H9 (cell line): ENCODE results near the gene UBAC2. TPM values are rescaled to one million over a fixed set of nuclear protein-coding genes. Genes with fewer than 3 reads are reported as not detected.

Experiments
- DNase-seq: peaks from one replicate; pipeline ENCODE4 v3.0.0-alpha.2; 2017
- H2AFZ ChIP-seq: one replicate; pipeline ENCODE4 v1.6.1; 2013; ENCODE audit warnings: mild to moderate bottlenecking, low read length, control low read depth, moderate library complexity
- H2AK5ac ChIP-seq: 2 replicates; pipeline ENCODE4 v1.6.1; 2013; ENCODE audit warnings: low read length, control low read depth, mixed read lengths; ENCODE audit not compliant: insufficient read length
- H2BK120ac ChIP-seq: one replicate; pipeline ENCODE4 v1.6.1; 2013; ENCODE audit warnings: low read depth, mild to moderate bottlenecking, low read length, control low read depth, inconsistent platforms; ENCODE audit not compliant: poor library complexity, severe bottlenecking
- H2BK12ac ChIP-seq: 2 replicates; pipeline ENCODE4 v1.6.1; 2013; ENCODE audit warnings: low read length, control low read depth, mixed read lengths, low read depth; ENCODE audit not compliant: insufficient read length
- H2BK15ac ChIP-seq: 2 replicates; pipeline ENCODE4 v1.6.1; 2013; ENCODE audit warnings: low read depth, low read length, control low read depth
- H2BK20ac ChIP-seq: one replicate; pipeline ENCODE4 v1.6.1; 2013; ENCODE audit warnings: low read depth, mild to moderate bottlenecking, low read length, control low read depth, inconsistent platforms; ENCODE audit not compliant: poor library complexity, severe bottlenecking
- H2BK5ac ChIP-seq: 2 replicates; pipeline ENCODE4 v1.6.1; 2013; ENCODE audit warnings: low read length, control low read depth, mixed read lengths; ENCODE audit not compliant: insufficient read length
- H3K14ac ChIP-seq: 2 replicates; pipeline ENCODE4 v1.6.1; 2013; ENCODE audit warnings: low read length, control low read depth; ENCODE audit not compliant: insufficient read depth
- H3K18ac ChIP-seq: 2 replicates; pipeline ENCODE4 v1.6.1; 2013; ENCODE audit warnings: low read depth, mild to moderate bottlenecking, mixed read lengths, low read length, control low read depth; ENCODE audit not compliant: insufficient read length
- H3K23ac ChIP-seq: 2 replicates; pipeline ENCODE4 v1.6.1; 2013; ENCODE audit warnings: low read length, control low read depth, mixed read lengths, low read depth; ENCODE audit not compliant: insufficient read length
- H3K23me2 ChIP-seq: 2 replicates; pipeline ENCODE4 v1.6.1; 2013; ENCODE audit warnings: low read depth, mild to moderate bottlenecking, mixed read lengths, low read length, control low read depth; ENCODE audit not compliant: insufficient read length, poor library complexity, severe bottlenecking
- H3K27ac ChIP-seq: 2 replicates; pipeline ENCODE4 v1.5.1; 2013; ENCODE audit warnings: low read length, control low read depth, mixed read lengths, low read depth; ENCODE audit not compliant: insufficient read length
- H3K27me3 ChIP-seq: 2 replicates; pipeline ENCODE4 v1.6.1; 2013; ENCODE audit warnings: low read length, control low read depth, inconsistent platforms; ENCODE audit not compliant: insufficient read depth
- H3K4ac ChIP-seq: 2 replicates; pipeline ENCODE4 v1.6.1; 2013; ENCODE audit warnings: low read depth, mild to moderate bottlenecking, control low read depth, inconsistent platforms, low read length, moderate library complexity
- H3K4me1 ChIP-seq: 2 replicates; pipeline ENCODE4 v1.6.1; 2013; ENCODE audit warnings: low read length, control low read depth, inconsistent platforms; ENCODE audit not compliant: insufficient read depth
- H3K4me2 ChIP-seq: 2 replicates; pipeline ENCODE4 v1.6.1; 2013; ENCODE audit warnings: low read length, control low read depth, mixed read lengths; ENCODE audit not compliant: insufficient read length, insufficient read depth
- H3K56ac ChIP-seq: 2 replicates; pipeline ENCODE4 v1.6.1; 2013; ENCODE audit warnings: low read depth, mild to moderate bottlenecking, mixed read lengths, low read length, control low read depth; ENCODE audit not compliant: insufficient read length
- H3K79me1 ChIP-seq: 2 replicates; pipeline ENCODE4 v1.6.1; 2013; ENCODE audit warnings: low read depth, mild to moderate bottlenecking, moderate library complexity, low read length, control low read depth, inconsistent platforms; ENCODE audit not compliant: insufficient read depth, poor library complexity, severe bottlenecking
- H3K79me2 ChIP-seq: 2 replicates; pipeline ENCODE4 v1.6.1; 2013; ENCODE audit warnings: low read length, control low read depth, inconsistent platforms; ENCODE audit not compliant: insufficient read depth
- H3K9ac ChIP-seq: 2 replicates; pipeline ENCODE4 v1.6.1; 2013; ENCODE audit warnings: low read length, control low read depth, mixed read lengths; ENCODE audit not compliant: insufficient read length; ENCODE audit errors: extremely low read depth
- H3K9me3 ChIP-seq: one replicate; pipeline ENCODE4 v1.6.1; 2013; ENCODE audit warnings: low read depth, low read length, inconsistent platforms; ENCODE audit not compliant: control insufficient read depth
- H3T11ph ChIP-seq: one replicate; pipeline ENCODE4 v1.6.1; 2013; ENCODE audit warnings: mild to moderate bottlenecking, low read length, control low read depth, inconsistent platforms
- H4K20me1 ChIP-seq: one replicate; pipeline ENCODE4 v1.6.1; 2013; ENCODE audit not compliant: control insufficient read depth, insufficient read length, insufficient read depth
- H4K5ac ChIP-seq: 2 replicates; pipeline ENCODE4 v1.6.1; 2013; ENCODE audit warnings: low read depth, mild to moderate bottlenecking, mixed read lengths, low read length, control low read depth; ENCODE audit not compliant: insufficient read length
- H4K8ac ChIP-seq: replicated peaks from 2 replicates; pipeline ENCODE4 v1.6.1; 2013; ENCODE audit warnings: low read length, control low read depth, mixed read lengths, low read depth; ENCODE audit not compliant: insufficient read length
- H4K91ac ChIP-seq: 2 replicates; pipeline ENCODE4 v1.6.1; 2013; ENCODE audit warnings: low read depth, mild to moderate bottlenecking, moderate library complexity, mixed read lengths, low read length, control low read depth; ENCODE audit not compliant: insufficient read length
- H3K27ac Mint-ChIP-seq, 3 experiments: 2 replicates in 2 of 3; 3 replicates in 1 of 3; pipeline ENCODE4 v1.8.0; 2020 to 2021; ENCODE audit warnings: mixed read lengths in 3 of 3, mild to moderate bottlenecking in 1 of 3, moderate library complexity in 1 of 3
- H3K27me3 Mint-ChIP-seq: 2 replicates; pipeline ENCODE4 v1.8.0; 2021; ENCODE audit warnings: low read depth, mild to moderate bottlenecking, moderate library complexity, mixed read lengths
- H3K36me3 Mint-ChIP-seq, 3 experiments: 2 replicates in 2 of 3; 3 replicates in 1 of 3; pipeline ENCODE4 v1.8.0; 2020 to 2021; ENCODE audit warnings: low read depth in 3 of 3, mixed read lengths in 3 of 3; ENCODE audit not compliant: insufficient read depth in 1 of 3
- H3K4me1 Mint-ChIP-seq, 2 experiments: 2 replicates each; pipeline ENCODE4 v1.8.0; 2020; ENCODE audit warnings: mixed read lengths in 2 of 2
- H3K4me3 Mint-ChIP-seq, 2 experiments: 2 replicates in 1 of 2; 3 replicates in 1 of 2; pipeline ENCODE4 v1.8.0; 2020 to 2021; ENCODE audit warnings: mild to moderate bottlenecking in 2 of 2, mixed read lengths in 2 of 2, moderate library complexity in 1 of 2
- H3K9me3 Mint-ChIP-seq, 2 experiments: 2 replicates in 1 of 2; 3 replicates in 1 of 2; pipeline ENCODE4 v1.8.0; 2020; ENCODE audit warnings: mild to moderate bottlenecking in 2 of 2, mixed read lengths in 2 of 2, moderate library complexity in 1 of 2
- CTCF ChIP-seq: fragments of 200-600 bp; sonication (generic); conservative IDR thresholded peaks from 3 replicates; pipeline ENCODE4 v1.8.0; 2021; ENCODE audit warnings: antibody characterized with exemption, mild to moderate bottlenecking
- WGBS: extraction: QIAGEN DNeasy Blood & Tissue Kit; methylation state at CpG from one replicate; pipeline ENCODE4 v1.1.7; 2013; ENCODE audit warnings: missing lambda C conversion rate, low lambda C conversion rate, mixed read lengths; ENCODE audit not compliant: insufficient read length; ENCODE audit errors: extremely low coverage; 5-methylcytosine and 5-hydroxymethylcytosine counted together
- total RNA-seq: library from RNA; stranded (reverse); gene quantifications from 2 replicates; pipeline ENCODE4 v1.2.1, GENCODE V29; 2021

Gene UBAC2
- total RNA-seq, 1 experiment from 2014 or later, result 52.3 TPM

GRCh38 chr13:99273128-99273527 lies 72.5 kb downstream of the UBAC2 start:
- no peak overlapping the region for H2BK15ac ChIP-seq
- H2AFZ ChIP-seq, result no peak overlapping the region
- H3K18ac ChIP-seq, result no peak overlapping the region
- no peak overlapping the region for H3K56ac ChIP-seq
- no peaks in the 10 kb centered on the region for H4K20me1 ChIP-seq
- no peak overlapping the region for H2BK20ac ChIP-seq
- Mint-ChIP-seq H3K4me1 (peaks cover 16 to 18% of the 10 kb centered on the region in 2 experiments), H3K4me3 (no peak overlapping the region), H3K9me3 (peaks cover 3% of the 10 kb centered on the region in 2 experiments; a peak in 3 of 5 replicates), H3K27ac (peak overlapping the region in 1 of 3 experiments; percentile 37; a peak in 1 of 7 replicates), H3K36me3 (peaks cover 0 to 9% (median 4%) of the 10 kb centered on the region in 3 experiments; a peak in 3 of 7 replicates), H3K27me3 (no peaks in the 10 kb centered on the region)
- H3T11ph ChIP-seq, result no peak overlapping the region
- no peaks in the 10 kb centered on the region; the same call in 1 of the 2 replicates for H3K4me1 ChIP-seq
- no CpG with 5 or more reads among the region's 2 CpGs for WGBS
- H3K4ac ChIP-seq, result no peak overlapping the region
- H3K9me3 ChIP-seq, result no peaks in the 10 kb centered on the region
- H2BK5ac ChIP-seq, result no peak overlapping the region
- no peak for DNase-seq
- H2BK120ac ChIP-seq, result no peak overlapping the region
- H2AK5ac ChIP-seq, result no peak overlapping the region
- H3K23ac ChIP-seq, result no peak overlapping the region
- H3K14ac ChIP-seq, result no peak overlapping the region
- H4K8ac ChIP-seq, result no peak overlapping the region
- H3K23me2 ChIP-seq, result no peaks in the 10 kb centered on the region
- no peak for TF ChIP-seq CTCF
- H4K91ac ChIP-seq, result no peak overlapping the region
- no peaks in the 10 kb centered on the region for H3K79me2 ChIP-seq
- no peak overlapping the region for H3K4me2 ChIP-seq
- H3K27me3 ChIP-seq, result no peaks in the 10 kb centered on the region
- no peak overlapping the region for H3K9ac ChIP-seq
- no peak overlapping the region for H4K5ac ChIP-seq
- H3K79me1 ChIP-seq, result peaks cover 10% of the 10 kb centered on the region
- H2BK12ac ChIP-seq, result no peak overlapping the region
- no peak overlapping the region for H3K27ac ChIP-seq
